Brain pericyte (primary cell): ENCODE measurements around the gene RPS6KA2.
A peak's percentile ranks its signal among the peaks of the same experiment; 100 is the strongest.
"Not testable (repeated sequence)": the region's sequence is repeated elsewhere in the genome, so short reads cannot be mapped to it uniquely, and the experiment has no call there.

Experiments
- DNase-seq: peaks from one replicate; pipeline ENCODE4 v3.0.0-alpha.2; 2012; ENCODE audit warnings: low read depth, low spot score

RPS6KA2 gene

GRCh38 chr6:166530211-166531095, 96.6 kb downstream of the RPS6KA2 start:
- no peak for DNase-seq

- no peak for DNase-seq
Measured at GRCh38 chr6:166529586-166529985, 97.5 kb downstream of the RPS6KA2 start.

GRCh38 chr6:166529058-166529457, 98.0 kb downstream of the RPS6KA2 start:
- DNase-seq = not testable (repeated sequence)

- no peak for DNase-seq
Measured at GRCh38 chr6:166527849-166528248, 99.2 kb downstream of the RPS6KA2 start.

GRCh38 chr6:166526937-166527336, 100.1 kb downstream of the RPS6KA2 start:
- no peak for DNase-seq

- DNase-seq = no peak
Measured at GRCh38 chr6:166525567-166525966, 101.5 kb downstream of the RPS6KA2 start.

- DNase-seq = no peak
Measured at GRCh38 chr6:166523782-166524559, 103.1 kb downstream of the RPS6KA2 start.

GRCh38 chr6:166520905-166521834, 105.9 kb downstream of the RPS6KA2 start:
- no peak for DNase-seq

- no peak for DNase-seq
Measured at GRCh38 chr6:166516251-166516884, 110.7 kb downstream of the RPS6KA2 start.

- peak; percentile 27 for DNase-seq
Measured at GRCh38 chr6:166515072-166515810, 111.8 kb downstream of the RPS6KA2 start.

GRCh38 chr6:166514196-166514595, 112.9 kb downstream of the RPS6KA2 start:
- DNase-seq = no peak

GRCh38 chr6:166512567-166512966, 114.5 kb downstream of the RPS6KA2 start:
- no peak for DNase-seq

- no peak for DNase-seq
Measured at GRCh38 chr6:166511316-166511715, 115.7 kb downstream of the RPS6KA2 start.

- DNase-seq = no peak
Measured at GRCh38 chr6:166509193-166509592, 117.9 kb downstream of the RPS6KA2 start.

GRCh38 chr6:166508726-166509125, 118.3 kb downstream of the RPS6KA2 start:
- DNase-seq = no peak

- DNase-seq = no peak
Measured at GRCh38 chr6:166507809-166508564, 119.1 kb downstream of the RPS6KA2 start.

GRCh38 chr6:166507380-166507779, 119.7 kb downstream of the RPS6KA2 start:
- DNase-seq = no peak

GRCh38 chr6:166505133-166505905, 121.7 kb downstream of the RPS6KA2 start:
- no peak for DNase-seq

- DNase-seq = no peak
Measured at GRCh38 chr6:166504100-166504499, 123.0 kb downstream of the RPS6KA2 start.
